IMR-90 (cell line): ENCODE measurements around the gene MALL. TPM values are rescaled to one million over a fixed set of nuclear protein-coding genes. Genes with fewer than 3 reads are reported as not detected.

Source experiments
- ATAC-seq: fragments of 200-7000 bp; cut with Tn5 transposase; 2 replicates; pipeline ENCODE4 v1.9.1; 2020; ENCODE audit warnings: low read depth, mild to moderate bottlenecking, moderate library complexity
- BruUV-seq: library from RNA; stranded (reverse); fragments of 400-500 nt; replicated peaks from 2 replicates; lab custom pipeline; 2021; lab: Mats Ljungman, UMichigan
- CTCF ChIA-PET: fragments of 300-600 bp; formaldehyde crosslinking; extraction: SDS; loops from one replicate; lab custom pipeline; 2021; ENCODE audit warnings: antibody characterized with exemption; lab: Yijun Ruan, JAX
- POLR2A ChIA-PET: fragments of 300-600 bp; sonication (Branson Sonifier 250); formaldehyde crosslinking; loops from one replicate; lab custom pipeline; 2022; ENCODE audit warnings: antibody characterized with exemption; ENCODE audit not compliant: unreplicated experiment; lab: Charles Lee
- DNase-seq: peaks from one replicate; pipeline ENCODE4 v3.0.0; 2013
- H2AFZ ChIP-seq: replicated peaks from 2 replicates; pipeline ENCODE3; 2013; ENCODE audit warnings: low read length, mild to moderate bottlenecking; ENCODE audit not compliant: poor library complexity
- H2AK5ac ChIP-seq: 2 replicates; pipeline ENCODE4 v1.6.1; 2013; ENCODE audit warnings: low read depth, low read length, inconsistent platforms
- H2AK9ac ChIP-seq: replicated peaks from 2 replicates; pipeline ENCODE3; 2013; ENCODE audit warnings: mild to moderate bottlenecking, low read depth, low read length, moderate library complexity; ENCODE audit not compliant: poor library complexity
- H2BK120ac ChIP-seq: 2 replicates; pipeline ENCODE4 v1.6.1; 2013; ENCODE audit warnings: low read depth, low read length, inconsistent platforms
- H2BK15ac ChIP-seq: 3 replicates; pipeline ENCODE4 v1.6.1; 2013; ENCODE audit warnings: low read depth, low read length, inconsistent platforms
- H2BK20ac ChIP-seq: 2 replicates; pipeline ENCODE4 v1.6.1; 2013; ENCODE audit warnings: low read depth, mild to moderate bottlenecking, inconsistent platforms, low read length, moderate library complexity
- H2BK5ac ChIP-seq: 2 replicates; pipeline ENCODE4 v1.6.1; 2013; ENCODE audit warnings: mild to moderate bottlenecking, low read depth, low read length, inconsistent platforms; ENCODE audit not compliant: poor library complexity, severe bottlenecking
- H3K14ac ChIP-seq: replicated peaks from 2 replicates; pipeline ENCODE4 v1.6.1; 2013; ENCODE audit warnings: low read depth, low read length, inconsistent platforms
- H3K18ac ChIP-seq: 2 replicates; pipeline ENCODE4 v1.6.1; 2013; ENCODE audit warnings: low read depth, low read length, control low read depth
- H3K23ac ChIP-seq: 2 replicates; pipeline ENCODE4 v1.6.1; 2013; ENCODE audit warnings: low read depth, low read length, inconsistent platforms
- H3K27ac ChIP-seq: 2 replicates; pipeline ENCODE4 v1.5.1; 2013; ENCODE audit warnings: mild to moderate bottlenecking, control low read depth, low read length; ENCODE audit not compliant: insufficient read depth
- H3K27me3 ChIP-seq: 2 replicates; pipeline ENCODE4 v1.6.1; 2013; ENCODE audit warnings: low read length; ENCODE audit not compliant: control insufficient read depth, insufficient read depth
- H3K36me3 ChIP-seq: 2 replicates; pipeline ENCODE4 v1.6.1; 2013; ENCODE audit warnings: low read length, mixed read lengths; ENCODE audit not compliant: control insufficient read depth, insufficient read depth
- H3K4ac ChIP-seq: 2 replicates; pipeline ENCODE4 v1.6.1; 2013; ENCODE audit warnings: low read depth, low read length, inconsistent platforms
- H3K4me1 ChIP-seq: 2 replicates; pipeline ENCODE4 v1.6.1; 2013; ENCODE audit warnings: low read length, mixed read lengths; ENCODE audit not compliant: control insufficient read depth, insufficient read depth
- H3K4me2 ChIP-seq: 2 replicates; pipeline ENCODE4 v1.6.1; 2013; ENCODE audit warnings: low read depth, mild to moderate bottlenecking, control low read depth, low read length, moderate library complexity
- H3K4me3 ChIP-seq: 2 replicates; pipeline ENCODE4 v1.5.1; 2013; ENCODE audit warnings: low read depth, mild to moderate bottlenecking, control low read depth, low read length, moderate library complexity; ENCODE audit not compliant: insufficient read depth
- H3K56ac ChIP-seq: 2 replicates; pipeline ENCODE4 v1.6.1; 2013; ENCODE audit warnings: low read length, inconsistent platforms; ENCODE audit not compliant: insufficient read depth; ENCODE audit errors: extremely low read depth
- H3K79me1 ChIP-seq, 2 experiments: 2 replicates each; pipeline ENCODE4 v1.6.1; 2013; ENCODE audit warnings: low read length in 2 of 2, inconsistent platforms in 1 of 2, low read depth in 1 of 2
- H3K9ac ChIP-seq: 2 replicates; pipeline ENCODE4 v1.6.1; 2013; ENCODE audit warnings: low read depth, low read length, control low read depth
- H3K9me1 ChIP-seq: 2 replicates; pipeline ENCODE4 v1.6.1; 2013; ENCODE audit warnings: low read length, inconsistent platforms; ENCODE audit not compliant: insufficient read depth
- H3K9me3 ChIP-seq: 2 replicates; pipeline ENCODE4 v1.6.1; 2013; ENCODE audit warnings: low read length; ENCODE audit not compliant: control insufficient read depth, insufficient read depth
- H4K20me1 ChIP-seq: 2 replicates; pipeline ENCODE4 v1.6.1; 2013; ENCODE audit warnings: low read length, inconsistent platforms; ENCODE audit not compliant: insufficient read depth
- H4K5ac ChIP-seq: 2 replicates; pipeline ENCODE4 v1.6.1; 2013; ENCODE audit warnings: mild to moderate bottlenecking, low read depth, low read length, control low read depth
- H4K8ac ChIP-seq, 2 experiments: 2 replicates each; pipeline ENCODE4 v1.6.1; 2013; ENCODE audit warnings: low read depth in 2 of 2, low read length in 2 of 2, control low read depth in 1 of 2, inconsistent platforms in 1 of 2
- H4K91ac ChIP-seq: 2 replicates; pipeline ENCODE4 v1.6.1; 2013; ENCODE audit warnings: low read depth, low read length, inconsistent platforms; ENCODE audit not compliant: insufficient read depth
- CEBPB ChIP-seq: IDR thresholded peaks from 2 replicates; pipeline ENCODE4 v1.6.1; 2012; ENCODE audit warnings: low read depth, low read length, improper control_type of control experiment
- CHD1 ChIP-seq: IDR thresholded peaks from 2 replicates; pipeline ENCODE4 v1.6.1; 2012; ENCODE audit warnings: low read depth, low read length, improper control_type of control experiment
- ELK1 ChIP-seq: fragments of 150-350 bp; IDR thresholded peaks from 2 replicates; pipeline ENCODE4 v1.6.1; 2016; ENCODE audit warnings: low read depth, mild to moderate bottlenecking, low read length, moderate library complexity, borderline replicate concordance
- FOS ChIP-seq: fragments of 150-350 bp; IDR thresholded peaks from 2 replicates; pipeline ENCODE4 v1.6.1; 2016; ENCODE audit warnings: low read depth, low read length
- MXI1 ChIP-seq: IDR thresholded peaks from 2 replicates; pipeline ENCODE4 v1.6.1; 2012; ENCODE audit warnings: low read depth, mild to moderate bottlenecking, low read length, moderate library complexity, borderline replicate concordance
- POLR2A ChIP-seq: IDR thresholded peaks from 2 replicates; pipeline ENCODE4 v1.6.1; 2012; ENCODE audit warnings: mild to moderate bottlenecking, low read depth, low read length
- RAD21 ChIP-seq: IDR thresholded peaks from 2 replicates; pipeline ENCODE4 v1.6.1; 2012; ENCODE audit warnings: low read length, improper control_type of control experiment
- WGBS, 2 experiments: methylation state at CpG; one replicate each; pipeline versions ENCODE4 v1.1.5 to v1.1.7; 2013; ENCODE audit warnings: missing lambda C conversion rate in 2 of 2; ENCODE audit not compliant: insufficient read length in 1 of 2; ENCODE audit errors: extremely low coverage in 2 of 2; 5-methylcytosine and 5-hydroxymethylcytosine counted together
- dilution Hi-C: fragments of 300-500 bp; cut with HindIII; formaldehyde crosslinking; loops from one replicate; pipeline ENCODE4 v1.14.3; 2018; ENCODE audit warnings: low sequenced_read_pairs; ENCODE audit not compliant: unreplicated experiment
- in situ Hi-C: fragments of 300-500 bp; cut with MboI; formaldehyde crosslinking; loops from 3 replicates; pipeline ENCODE4 v1.14.3; 2019; ENCODE audit warnings: low sequenced_read_pairs, inconsistent platforms, mixed read lengths
- intact Hi-C: fragments of 100-400 bp; cut with micrococcal nuclease; formaldehyde crosslinking; loops from 2 replicates; pipeline ENCODE4 v1.10.0; 2022
- polyA plus RNA-seq, 3 experiments: library from polyadenylated mRNA; depleted of rRNA; stranded (reverse); fragments of >200 nt; gene quantifications; 2 replicates each; pipeline ENCODE4 v1.2.3, GENCODE V29; 2012; ENCODE audit warnings: low replicate concordance in 1 of 3
- total RNA-seq: library from RNA; depleted of rRNA; stranded (reverse); fragments of >200 nt; gene quantifications from 2 replicates; pipeline ENCODE4 v1.2.3, GENCODE V29; 2012

MALL gene
- total and polyA plus RNA-seq, 2 of the 4 experiments (the other 2 are of a cell fraction): 1.6 TPM

GRCh38 chr2:110130757-110131156, 15.1 kb upstream of the MALL start:
- Histone ChIP-seq H3K9ac (no peak overlapping the region), H3K4ac (no peak overlapping the region), H3K27me3 (no peaks in the 10 kb centered on the region), H4K8ac (no peak overlapping the region), H3K23ac (no peak overlapping the region), H3K9me1 (no peaks in the 10 kb centered on the region), H3K4me3 (no peak overlapping the region), H2BK20ac (no peak overlapping the region), H3K18ac (no peak overlapping the region), H2BK15ac (no peak overlapping the region), H2AK9ac (no peak overlapping the region), H3K9me3 (no peaks in the 10 kb centered on the region), H2AK5ac (no peak overlapping the region), H3K27ac (no peak overlapping the region), H2BK120ac (no peak overlapping the region), H3K14ac (no peak overlapping the region), H3K4me2 (no peak overlapping the region), H4K20me1 (no peaks in the 10 kb centered on the region), H4K5ac (no peak overlapping the region), H4K91ac (no peak overlapping the region), H3K79me1 (no peaks in the 10 kb centered on the region), H3K56ac (no peak overlapping the region), H2AFZ (no peak overlapping the region), H2BK5ac (no peak overlapping the region), H3K36me3 (no peaks in the 10 kb centered on the region), H3K4me1 (no peaks in the 10 kb centered on the region)
- 80% methylated on average over 1 of the region's 2 CpGs; no CpG with 5 or more reads in 1 of the 2 experiments for WGBS, 2 experiments
- DNase-seq (no peak), ATAC-seq (no peak)
- intact Hi-C loops: no loop called here
- ChIA-PET CTCF (no interaction called here), POLR2A (no interaction called here)
- dilution Hi-C loops: no loop called here
- TF ChIP-seq ELK1: no peak
- no peak for TF ChIP-seq RAD21
- TF ChIP-seq FOS: no peak
- no peak for TF ChIP-seq POLR2A
- no peak for TF ChIP-seq CHD1
- no peak for TF ChIP-seq MXI1
- TF ChIP-seq CEBPB: no peak
- in situ Hi-C loops: no loop called here
- BruUV-seq: no TSS peak
